Mesodermal cell (in vitro differentiated cells): ENCODE results near the gene KCNN4.

Source experiments
- H3K27ac ChIP-seq: 2 replicates; pipeline ENCODE4 v1.7.0; 2013; ENCODE audit warnings: mild to moderate bottlenecking, low read depth, low read length, moderate library complexity; ENCODE audit not compliant: severe bottlenecking
- H3K36me3 ChIP-seq: 2 replicates; pipeline ENCODE4 v1.7.1; 2013; ENCODE audit warnings: mild to moderate bottlenecking, low read length, moderate library complexity; ENCODE audit not compliant: control insufficient read depth, insufficient read depth
- H3K4me1 ChIP-seq: one replicate; pipeline ENCODE4 v1.7.1; 2013; ENCODE audit warnings: mild to moderate bottlenecking, low read length; ENCODE audit not compliant: insufficient read depth, control insufficient read depth, poor library complexity, severe bottlenecking
- H3K4me3 ChIP-seq: 2 replicates; pipeline ENCODE4 v1.7.0; 2013; ENCODE audit warnings: low read length, control low read depth, mild to moderate bottlenecking; ENCODE audit not compliant: insufficient read depth, poor library complexity, severe bottlenecking; ENCODE audit errors: extremely low read depth
- H3K9me3 ChIP-seq: 2 replicates; pipeline ENCODE4 v1.7.1; 2013; ENCODE audit warnings: mild to moderate bottlenecking, low read length, moderate library complexity; ENCODE audit not compliant: control insufficient read depth
- WGBS, 2 experiments: methylation state at CpG; one replicate each; pipeline ENCODE4 v1.1.5; 2013; ENCODE audit warnings: missing lambda C conversion rate in 2 of 2; ENCODE audit not compliant: insufficient coverage in 2 of 2; 5-methylcytosine and 5-hydroxymethylcytosine counted together

Gene KCNN4

GRCh38 chr19:43759515-43759914 is 21.3 kb downstream of the KCNN4 start:
- Histone ChIP-seq H3K4me1 (peaks cover 35% of the 10 kb centered on the region), H3K4me3 (no peak overlapping the region), H3K36me3 (peaks cover 8% of the 10 kb centered on the region), H3K9me3 (no peaks in the 10 kb centered on the region), H3K27ac (peak overlapping the region; percentile 59)
- 69 to 79% methylated on average over 2 to 4 of the region's 5 CpGs for WGBS, 2 experiments

- H3K27ac ChIP-seq = peak overlapping the region; percentile 99
- no peaks in the 10 kb centered on the region for H3K9me3 ChIP-seq
- 1 to 7% methylated on average over 19 to 23 of the region's 28 CpGs for WGBS, 2 experiments
- peaks cover 40% of the 10 kb centered on the region for H3K4me1 ChIP-seq
- peaks cover 27% of the 10 kb centered on the region for H3K36me3 ChIP-seq
- peak overlapping the region; percentile 86 for H3K4me3 ChIP-seq
These were observed 25.4 kb downstream of the KCNN4 start for GRCh38 chr19:43755256-43755801.

- WGBS, 2 experiments = 1% methylated on average over 42 to 52 of the region's 79 CpGs
- Histone ChIP-seq H3K36me3 (peaks cover 34% of the 10 kb centered on the region), H3K9me3 (no peaks in the 10 kb centered on the region), H3K4me3 (peak within 1 kb of the TSS; percentile 86), H3K4me1 (peaks cover 40% of the 10 kb centered on the region), H3K27ac (peak within 1 kb of the TSS; percentile 99)
These were observed 26.1 kb downstream of the KCNN4 start, which contains the start of gene SMG9 for GRCh38 chr19:43754503-43755255. TSS of gene SMG9 (minus strand) at chr19:43754962. CDS start at chr19:43750741, 4,221 bp downstream.

GRCh38 chr19:43754253-43754502 is 26.6 kb downstream of the KCNN4 start:
- Histone ChIP-seq H3K27ac (peak overlapping the region; percentile 99), H3K36me3 (peaks cover 39% of the 10 kb centered on the region), H3K9me3 (no peaks in the 10 kb centered on the region), H3K4me1 (peaks cover 35% of the 10 kb centered on the region), H3K4me3 (peak overlapping the region; percentile 86)
- 0 to 1% methylated on average over 7 to 10 of the region's 11 CpGs for WGBS, 2 experiments

GRCh38 chr19:43752287-43752875 is 28.4 kb downstream of the KCNN4 start:
- WGBS, 2 experiments = 87 to 93% methylated on average over 3 to 5 of the region's 6 CpGs
- no peak overlapping the region for H3K4me3 ChIP-seq
- H3K27ac ChIP-seq = peak overlapping the region; percentile 99
- H3K4me1 ChIP-seq = peaks cover 22% of the 10 kb centered on the region
- H3K9me3 ChIP-seq = no peaks in the 10 kb centered on the region
- H3K36me3 ChIP-seq = peaks cover 57% of the 10 kb centered on the region

GRCh38 chr19:43751466-43752220 is 29.1 kb downstream of the KCNN4 start:
- no peaks in the 10 kb centered on the region for H3K9me3 ChIP-seq
- no peak overlapping the region for H3K4me3 ChIP-seq
- H3K36me3 ChIP-seq = peaks cover 63% of the 10 kb centered on the region
- no peak overlapping the region for H3K27ac ChIP-seq
- H3K4me1 ChIP-seq = peaks cover 21% of the 10 kb centered on the region
- 89 to 100% methylated on average over 2 of the region's 4 CpGs for WGBS, 2 experiments

- Histone ChIP-seq H3K4me3 (no peak overlapping the region), H3K9me3 (no peaks in the 10 kb centered on the region), H3K36me3 (peaks cover 63% of the 10 kb centered on the region), H3K27ac (no peak overlapping the region), H3K4me1 (peaks cover 16% of the 10 kb centered on the region)
- WGBS, 2 experiments = 80 to 100% methylated on average over 1 of the region's 1 CpG
These were observed 30.9 kb downstream of the KCNN4 start for GRCh38 chr19:43749898-43750297.

GRCh38 chr19:43749152-43749551 is 31.6 kb downstream of the KCNN4 start:
- H3K36me3 ChIP-seq = peaks cover 70% of the 10 kb centered on the region

GRCh38 chr19:43748685-43749084 is 32.1 kb downstream of the KCNN4 start:
- no peak overlapping the region for H3K27ac ChIP-seq
- 75 to 100% methylated on average over 2 to 3 of the region's 4 CpGs for WGBS, 2 experiments
- H3K36me3 ChIP-seq = peaks cover 75% of the 10 kb centered on the region
- H3K4me3 ChIP-seq = no peak overlapping the region
- H3K9me3 ChIP-seq = no peaks in the 10 kb centered on the region
- H3K4me1 ChIP-seq = peaks cover 16% of the 10 kb centered on the region

More at GRCh38 chr19:43749152-43749551, 31.6 kb downstream of the KCNN4 start:
- H3K27ac ChIP-seq = no peak overlapping the region
- H3K4me1 ChIP-seq = peaks cover 16% of the 10 kb centered on the region
- no peaks in the 10 kb centered on the region for H3K9me3 ChIP-seq
- H3K4me3 ChIP-seq = no peak overlapping the region
- WGBS, 2 experiments = 90 to 97% methylated on average over 5 to 6 of the region's 7 CpGs

- WGBS, 2 experiments = 90 to 100% methylated on average over 1 of the region's 4 CpGs
- H3K27ac ChIP-seq = no peak overlapping the region
- H3K4me3 ChIP-seq = no peak overlapping the region
- no peaks in the 10 kb centered on the region for H3K9me3 ChIP-seq
- peaks cover 80% of the 10 kb centered on the region for H3K36me3 ChIP-seq
- peaks cover 14% of the 10 kb centered on the region for H3K4me1 ChIP-seq
These were observed 32.6 kb downstream of the KCNN4 start for GRCh38 chr19:43748205-43748594.
